K562 (cell line): ENCODE results near the gene CIAO2A. TPM values are rescaled to one million over a fixed set of nuclear protein-coding genes. Genes with fewer than 3 reads are reported as not detected.

Source experiments
- ATAC-seq: fragments of 200-7000 bp; cut with Tn5 transposase; 3 replicates; pipeline ENCODE4 v1.9.1; 2020; ENCODE audit warnings: moderate library complexity
- BruUV-seq: library from RNA; stranded (reverse); fragments of 400-500 nt; replicated peaks from 2 replicates; lab custom pipeline; 2021; lab: Mats Ljungman, UMichigan
- CTCF ChIA-PET: fragments of 300-600 bp; formaldehyde crosslinking; extraction: SDS; loops from one replicate; lab custom pipeline; 2021; ENCODE audit warnings: low intra/inter-chr PET ratio; lab: Yijun Ruan, JAX
- POLR2A ChIA-PET: fragments of 300-600, 350-650 bp; sonication (Branson Sonifier 250); formaldehyde crosslinking; extraction: SDS; loops from one replicate; lab custom pipeline; 2021; ENCODE audit warnings: antibody characterized with exemption, inconsistent platforms; lab: Yijun Ruan, JAX
- DNase-seq, 4 experiments: peaks; one replicate each; pipeline versions ENCODE4 v3.0.0 to v3.0.0-alpha.2; 2011 to 2018; ENCODE audit warnings: low spot score in 3 of 4, mixed read lengths in 3 of 4; ENCODE audit errors: extremely low read depth in 1 of 4
- FAIRE-seq: peaks from 2 replicates; lab custom pipeline; 2011; peaks lifted over from hg19 to GRCh38; lab: Jason Lieb, UNC
- H2AFZ ChIP-seq: 2 replicates; pipeline ENCODE4 v1.6.0; 2011; ENCODE audit warnings: low read depth, low read length, control low read depth, inconsistent platforms
- H3K27ac ChIP-seq: fragments of 200-600 bp; 3 replicates; pipeline ENCODE4 v1.8.0; 2011; ENCODE audit warnings: low read depth, mild to moderate bottlenecking, control low read depth, inconsistent platforms, low read length, moderate library complexity, mixed read lengths; ENCODE audit errors: extremely low read depth
- H3K27me3 ChIP-seq, 2 experiments: fragments of 300-600 bp in 1 of 2; 2 replicates in 1 of 2; 3 replicates in 1 of 2; pipeline versions ENCODE4 v1.6.0 to v1.8.0; 2011; ENCODE audit warnings: inconsistent platforms in 2 of 2, low read length in 2 of 2, mild to moderate bottlenecking in 1 of 2, mixed read lengths in 1 of 2, moderate library complexity in 1 of 2; ENCODE audit not compliant: control insufficient read depth in 2 of 2, insufficient read depth in 2 of 2
- H3K36me3 ChIP-seq: fragments of 300-600 bp; 3 replicates; pipeline ENCODE4 v1.8.0; 2011; ENCODE audit warnings: mild to moderate bottlenecking, low read length, inconsistent platforms; ENCODE audit not compliant: control insufficient read depth, insufficient read depth
- H3K4me1 ChIP-seq, 2 experiments: fragments of 200-600 bp in 1 of 2; replicated peaks in 1 of 2; 2 replicates in 1 of 2; 3 replicates in 1 of 2; pipeline versions ENCODE4 v1.5.1 to v1.8.0; 2011; ENCODE audit warnings: inconsistent platforms in 2 of 2, low read length in 2 of 2, mild to moderate bottlenecking in 1 of 2, mixed read lengths in 1 of 2, moderate library complexity in 1 of 2; ENCODE audit not compliant: control insufficient read depth in 2 of 2, insufficient read depth in 2 of 2
- H3K4me2 ChIP-seq: 2 replicates; pipeline ENCODE4 v1.6.1; 2011; ENCODE audit warnings: low read length, control low read depth, inconsistent platforms, mixed read lengths; ENCODE audit not compliant: insufficient read depth
- H3K4me3 ChIP-seq: fragments of 200-600 bp; sonication (generic), shearing (Covaris generic); 2 replicates; pipeline ENCODE4 v1.5.1; 2016; ENCODE audit warnings: control low read depth, inconsistent platforms
- H3K79me2 ChIP-seq: fragments of 200-600 bp; 3 replicates; pipeline ENCODE4 v1.8.0; 2011; ENCODE audit warnings: low read length, inconsistent platforms; ENCODE audit not compliant: control insufficient read depth, insufficient read depth
- H3K9ac ChIP-seq, 2 experiments: 2 replicates each; pipeline versions ENCODE4 v1.6.0 to v1.6.1; 2011; ENCODE audit warnings: low read depth in 2 of 2, low read length in 2 of 2, control low read depth in 1 of 2, inconsistent platforms in 1 of 2, mild to moderate bottlenecking in 1 of 2, mixed read lengths in 1 of 2; ENCODE audit not compliant: insufficient read depth in 1 of 2
- H3K9me1 ChIP-seq: one replicate; pipeline ENCODE4 v1.6.0; 2011; ENCODE audit warnings: inconsistent platforms, mild to moderate bottlenecking, low read length, moderate library complexity; ENCODE audit not compliant: control insufficient read depth, insufficient read depth
- H3K9me3 ChIP-seq: replicated peaks from 2 replicates; pipeline ENCODE4 v1.5.1; 2011; ENCODE audit warnings: low read depth, low read length, inconsistent platforms; ENCODE audit not compliant: control insufficient read depth, insufficient read depth
- H4K20me1 ChIP-seq: replicated peaks from 2 replicates; pipeline ENCODE4 v1.6.1; 2011; ENCODE audit warnings: low read length, inconsistent platforms, mixed read lengths; ENCODE audit not compliant: control insufficient read depth, insufficient read depth
- NBN ChIP-seq: fragments of 450-650 bp; IDR thresholded peaks from 2 replicates; pipeline ENCODE4 v1.6.1; 2016; ENCODE audit warnings: low read depth, mild to moderate bottlenecking
- WGBS: fragments of 100-300 bp; shearing (Covaris generic); methylation state at CpG from one replicate; pipeline ENCODE4 v1.1.6; 2016; ENCODE audit warnings: low coverage, mixed read lengths; ENCODE audit not compliant: insufficient coverage; ENCODE audit errors: missing lambda C conversion rate; 5-methylcytosine and 5-hydroxymethylcytosine counted together
- in situ Hi-C: fragments of 300-500 bp; cut with MboI; formaldehyde crosslinking; loops from 4 replicates; pipeline ENCODE4 v1.15.0; 2018; ENCODE audit warnings: inconsistent platforms, mixed read lengths
- intact Hi-C: fragments of 100-400 bp; cut with micrococcal nuclease; formaldehyde crosslinking; loops from 2 replicates; pipeline ENCODE4 v1.14.2; 2022
- polyA plus RNA-seq, 8 experiments: library from polyadenylated mRNA; depleted of rRNA in 4 of 8; stranded (reverse) in 5 of 8; unstranded in 3 of 8; fragments of >200 nt; fragmentation: Nextera tagmentation in 2 of 8; fragmentation: Illumina TruSeq in 1 of 8; extraction: Ambion mirVana in 2 of 8; extraction: Trizol in 1 of 8; gene quantifications; 2 replicates each; pipeline versions ENCODE4 v1.2.1 to v1.2.3, GENCODE V29; 2011 to 2014; ENCODE audit warnings: inconsistent platforms in 1 of 8, missing spikeins in 1 of 8
- total RNA-seq, 7 experiments: library from RNA; depleted of rRNA in 6 of 7; stranded (reverse); fragments of >200 nt in 6 of 7; fragmentation: Illumina TruSeq in 2 of 7; extraction: Trizol in 2 of 7; gene quantifications; 2 replicates each; pipeline versions ENCODE4 v1.2.1 to v1.2.3, GENCODE V29; 2011 to 2021; ENCODE audit warnings: low replicate concordance in 1 of 7
- TF ChIP-seq, protein P1 (sequence below): sonication (generic); formaldehyde crosslinking; IDR thresholded peaks from 2 replicates; pipeline ENCODE4 v1.8.1; 2023; ENCODE audit warnings: mild to moderate bottlenecking, missing genetic modification reagents
- TF ChIP-seq, protein P2 (sequence below), 3 experiments: IDR thresholded peaks in 2 of 3; conservative IDR thresholded peaks in 1 of 3; 2 replicates each; pipeline ENCODE4 v1.5.1; 2011 to 2012; ENCODE audit warnings: low read length in 3 of 3, mild to moderate bottlenecking in 3 of 3, control low read depth in 2 of 3, improper control_type of control experiment in 1 of 3, inconsistent platforms in 1 of 3, low read depth in 1 of 3, mixed read lengths in 1 of 3, moderate library complexity in 1 of 3; ENCODE audit not compliant: insufficient read depth in 2 of 3

CIAO2A gene
- total and polyA plus RNA-seq, 9 of the 15 experiments (the other 6 are each of a cell fraction or from before 2014, with no cell fraction given) = 161 to 429 (median 313) TPM

DNA sequence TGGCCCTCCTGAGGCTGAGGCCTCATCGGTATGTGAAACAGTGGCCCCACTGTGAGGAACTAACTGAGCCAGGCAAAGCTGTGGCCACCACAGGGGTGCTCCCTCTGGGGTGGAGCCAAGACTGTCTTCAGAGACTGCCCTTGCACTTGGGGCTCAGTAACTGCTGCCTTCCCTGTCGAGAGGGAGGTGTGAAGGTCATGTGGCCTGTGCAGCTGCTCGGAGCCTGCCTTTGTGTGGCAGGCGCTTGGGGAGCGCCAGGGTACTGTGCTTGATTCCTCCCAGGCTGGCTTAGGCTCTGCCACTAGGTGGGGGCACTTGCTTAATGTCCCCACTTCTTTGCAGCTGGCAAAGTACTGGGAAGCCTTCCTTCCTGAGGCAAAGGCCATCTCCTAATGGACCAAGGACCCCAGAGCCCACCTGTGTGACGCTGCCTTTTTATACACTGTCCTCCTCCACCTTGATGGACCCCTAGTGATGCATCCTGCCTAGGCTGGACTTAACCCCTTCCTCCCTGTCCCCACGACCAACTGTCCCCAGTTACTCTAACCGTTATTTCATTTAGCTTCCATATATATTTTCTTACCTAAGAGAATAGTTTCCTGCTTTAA lies 43.7 kb upstream of the CIAO2A start:
- FAIRE-seq (no peak), ATAC-seq (peak; percentile 27; the same call in 2 of the 3 replicates)
- H2AFZ ChIP-seq = no peak overlapping the region
- intact Hi-C loops (no loop called here), in situ Hi-C loops (no loop called here)
- POLR2A ChIA-PET = interaction anchor here (0.8 kb wide), 1 partner anchor 10 kb away, joined by 4 read pairs; no protein-coding TSS in a partner anchor
- H3K27me3 ChIP-seq = no peaks in the 10 kb centered on the region
- H3K9me3 ChIP-seq = no peaks in the 10 kb centered on the region
- H3K36me3 ChIP-seq = peaks cover 67% of the 10 kb centered on the region
- WGBS = 83% methylated on average over 8 of the region's 8 CpGs
- H3K79me2 ChIP-seq = no peaks in the 10 kb centered on the region
- H3K9ac ChIP-seq = peak overlapping the region in 1 of 2 experiments; percentile 54; a peak in 2 of 4 replicates
- no peak overlapping the region for H3K4me3 ChIP-seq
- CTCF ChIA-PET = no interaction called here
- H3K4me2 ChIP-seq = no peak overlapping the region
- H3K4me1 ChIP-seq = peaks cover 5 to 18% of the 10 kb centered on the region in 2 experiments; a peak in 4 of 5 replicates
- TF ChIP-seq, protein P1, sequence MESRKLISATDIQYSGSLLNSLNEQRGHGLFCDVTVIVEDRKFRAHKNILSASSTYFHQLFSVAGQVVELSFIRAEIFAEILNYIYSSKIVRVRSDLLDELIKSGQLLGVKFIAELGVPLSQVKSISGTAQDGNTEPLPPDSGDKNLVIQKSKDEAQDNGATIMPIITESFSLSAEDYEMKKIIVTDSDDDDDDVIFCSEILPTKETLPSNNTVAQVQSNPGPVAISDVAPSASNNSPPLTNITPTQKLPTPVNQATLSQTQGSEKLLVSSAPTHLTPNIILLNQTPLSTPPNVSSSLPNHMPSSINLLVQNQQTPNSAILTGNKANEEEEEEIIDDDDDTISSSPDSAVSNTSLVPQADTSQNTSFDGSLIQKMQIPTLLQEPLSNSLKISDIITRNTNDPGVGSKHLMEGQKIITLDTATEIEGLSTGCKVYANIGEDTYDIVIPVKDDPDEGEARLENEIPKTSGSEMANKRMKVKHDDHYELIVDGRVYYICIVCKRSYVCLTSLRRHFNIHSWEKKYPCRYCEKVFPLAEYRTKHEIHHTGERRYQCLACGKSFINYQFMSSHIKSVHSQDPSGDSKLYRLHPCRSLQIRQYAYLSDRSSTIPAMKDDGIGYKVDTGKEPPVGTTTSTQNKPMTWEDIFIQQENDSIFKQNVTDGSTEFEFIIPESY = 0 out of 2 replicates have a peak, but pooled peaks have one; percentile 48
- TF ChIP-seq NBN = no peak
- TF ChIP-seq, protein P2, sequence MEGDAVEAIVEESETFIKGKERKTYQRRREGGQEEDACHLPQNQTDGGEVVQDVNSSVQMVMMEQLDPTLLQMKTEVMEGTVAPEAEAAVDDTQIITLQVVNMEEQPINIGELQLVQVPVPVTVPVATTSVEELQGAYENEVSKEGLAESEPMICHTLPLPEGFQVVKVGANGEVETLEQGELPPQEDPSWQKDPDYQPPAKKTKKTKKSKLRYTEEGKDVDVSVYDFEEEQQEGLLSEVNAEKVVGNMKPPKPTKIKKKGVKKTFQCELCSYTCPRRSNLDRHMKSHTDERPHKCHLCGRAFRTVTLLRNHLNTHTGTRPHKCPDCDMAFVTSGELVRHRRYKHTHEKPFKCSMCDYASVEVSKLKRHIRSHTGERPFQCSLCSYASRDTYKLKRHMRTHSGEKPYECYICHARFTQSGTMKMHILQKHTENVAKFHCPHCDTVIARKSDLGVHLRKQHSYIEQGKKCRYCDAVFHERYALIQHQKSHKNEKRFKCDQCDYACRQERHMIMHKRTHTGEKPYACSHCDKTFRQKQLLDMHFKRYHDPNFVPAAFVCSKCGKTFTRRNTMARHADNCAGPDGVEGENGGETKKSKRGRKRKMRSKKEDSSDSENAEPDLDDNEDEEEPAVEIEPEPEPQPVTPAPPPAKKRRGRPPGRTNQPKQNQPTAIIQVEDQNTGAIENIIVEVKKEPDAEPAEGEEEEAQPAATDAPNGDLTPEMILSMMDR (IDR thresholded peaks at IDR 0.05 in 2 of 3, conservative IDR thresholded peaks at IDR 0.05 in 1 of 3; ENCODE audit: insufficient read depth in 2 of 3, low read depth in 1 of 3, low read length in 3 of 3) = peak in 1 of 3 experiments; percentile 30; a peak in 2 of 6 replicates
- TF ChIP-seq, all 486 proteins: peak for 2
- no TSS peak for BruUV-seq
- DNase-seq = no peak
- H3K9me1 ChIP-seq = no peaks in the 10 kb centered on the region
- peaks cover 10% of the 10 kb centered on the region; the same call in 1 of the 2 replicates for H4K20me1 ChIP-seq
- no peak overlapping the region for H3K27ac ChIP-seq
